GM21526 (cell line): Measurements from ENCODE around the gene TNP2.
"Not testable (repeated sequence)": the region's sequence is repeated elsewhere in the genome, so short reads cannot be mapped to it uniquely, and the experiment has no call there.

Source experiments
- ATAC-seq: cut with Tn5 transposase; IDR thresholded peaks from one replicate; pipeline ENCODE4 v1.9.1; 2021; ENCODE audit warnings: moderate library complexity; ENCODE audit not compliant: unreplicated experiment, low FRiP score

The TNP2 gene

DNA sequence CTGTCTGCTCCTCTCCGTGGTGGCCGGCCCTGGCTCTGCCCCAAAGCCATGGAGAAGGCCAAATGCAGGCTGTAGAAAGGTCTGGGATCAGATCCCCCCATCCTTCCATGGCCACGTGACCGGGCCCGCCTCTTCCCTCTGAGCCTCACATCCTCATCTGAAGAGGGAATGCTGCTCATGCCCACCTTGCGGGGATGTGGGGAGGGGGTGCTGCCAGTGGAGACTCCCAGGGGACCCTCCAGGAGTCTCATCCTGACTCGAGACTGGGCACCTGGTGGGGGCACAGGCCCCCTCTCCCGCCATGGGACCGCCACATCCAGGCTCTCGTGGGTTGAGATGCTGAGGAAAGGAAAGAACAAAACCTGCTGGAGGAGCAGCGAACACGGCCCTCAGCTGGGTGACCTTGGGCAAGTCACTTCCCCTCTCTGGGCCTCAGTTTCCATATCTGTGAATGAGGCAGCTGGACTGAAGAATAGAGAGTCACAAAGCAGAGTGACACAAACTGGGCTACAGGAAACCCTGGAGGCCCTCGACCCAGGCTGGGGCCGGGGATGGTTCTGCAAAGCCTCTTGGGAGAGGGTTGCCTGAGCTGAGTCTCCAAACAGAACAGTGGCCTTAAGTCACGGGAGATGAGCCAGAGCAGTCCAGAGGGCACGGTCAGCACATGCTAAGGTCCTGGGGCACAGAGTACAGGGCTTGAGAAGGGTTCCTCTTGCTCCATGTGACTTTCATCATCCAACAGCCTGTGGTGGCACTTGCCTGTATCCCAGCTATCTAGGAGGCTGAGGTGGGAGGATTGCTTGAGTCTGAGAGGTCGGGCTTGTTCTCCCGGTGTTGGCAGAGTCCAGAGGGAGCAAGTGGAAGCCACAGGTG is 43.2 kb downstream of the TNP2 start:
- ATAC-seq: peak; percentile 7

DNA sequence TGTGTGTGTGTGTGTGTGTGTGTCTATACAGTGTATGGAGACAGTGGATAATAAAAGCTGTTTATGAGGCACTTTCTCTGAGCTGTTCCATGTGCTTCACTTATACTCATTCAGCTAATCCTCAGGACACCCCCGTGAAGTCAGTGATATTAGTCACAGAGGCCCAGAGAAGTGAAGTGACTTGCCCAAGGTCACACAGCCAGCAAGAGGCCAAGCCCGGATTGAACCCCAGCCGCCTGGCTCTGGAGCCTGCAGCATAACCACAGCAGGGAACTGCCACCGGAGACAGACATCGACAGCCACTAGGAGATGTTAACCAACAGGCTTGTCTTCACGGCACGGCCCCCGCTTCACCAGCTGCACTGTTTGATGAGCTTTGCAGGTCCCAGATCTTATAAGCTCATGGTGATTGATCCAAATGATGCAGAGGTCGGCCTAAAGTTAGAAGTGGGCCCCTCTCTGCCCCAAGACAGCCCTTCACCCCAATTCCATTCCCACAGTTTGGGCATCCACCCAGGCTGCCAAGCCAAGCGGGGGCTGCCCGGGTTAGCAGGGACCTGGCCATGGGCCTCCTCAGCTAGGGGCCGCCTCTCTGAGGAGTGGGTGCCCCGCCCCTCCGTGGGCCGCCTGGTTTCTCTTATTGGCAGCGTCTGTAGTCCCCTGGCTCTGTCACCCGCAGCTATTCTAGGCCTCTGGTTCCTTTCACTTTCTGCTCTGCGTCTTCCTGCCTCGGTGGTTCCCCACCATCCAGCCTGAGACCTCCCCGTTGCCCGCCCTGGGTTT is 44.0 kb downstream of the TNP2 start:
- peak; percentile 75 for ATAC-seq

DNA sequence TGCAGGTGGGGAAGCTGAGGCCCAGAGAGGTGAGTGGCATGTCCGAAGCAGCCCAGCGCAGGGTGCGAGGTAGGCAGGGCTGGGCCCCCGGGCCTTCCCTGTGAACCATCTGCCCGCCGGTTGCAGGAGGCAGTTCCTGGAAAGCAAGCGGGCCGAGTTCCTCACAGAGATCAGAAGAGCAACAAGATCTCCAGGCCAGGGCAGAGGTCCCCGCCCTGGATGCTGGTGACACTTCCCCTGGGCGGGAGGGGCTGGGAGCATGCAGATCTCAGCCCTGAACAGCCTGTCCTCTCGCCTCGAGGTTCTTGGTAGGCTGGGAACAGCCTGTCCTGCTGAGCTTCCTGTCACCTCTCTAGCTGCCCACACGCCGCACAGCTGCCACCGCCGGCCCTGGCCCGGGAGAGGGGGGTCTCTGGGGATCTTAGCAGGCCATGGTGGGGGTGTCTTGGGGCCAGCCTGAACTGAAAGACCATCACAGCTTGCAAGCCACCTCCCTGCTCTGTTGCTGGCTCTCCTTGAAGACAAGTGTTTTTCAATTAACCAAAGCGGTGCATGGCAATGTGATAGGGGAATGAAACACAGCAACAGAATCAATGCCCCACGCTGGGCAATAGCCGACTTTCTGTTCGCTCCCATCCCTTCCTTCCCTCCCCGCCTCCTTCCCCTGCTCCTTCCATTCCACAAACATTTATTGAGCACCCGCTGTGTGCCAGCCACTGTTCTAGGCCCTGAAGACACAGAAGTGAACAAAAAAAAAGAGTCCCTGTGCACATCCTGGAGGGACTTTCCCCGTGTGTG is 44.8 kb downstream of the TNP2 start:
- ATAC-seq: no peak

DNA sequence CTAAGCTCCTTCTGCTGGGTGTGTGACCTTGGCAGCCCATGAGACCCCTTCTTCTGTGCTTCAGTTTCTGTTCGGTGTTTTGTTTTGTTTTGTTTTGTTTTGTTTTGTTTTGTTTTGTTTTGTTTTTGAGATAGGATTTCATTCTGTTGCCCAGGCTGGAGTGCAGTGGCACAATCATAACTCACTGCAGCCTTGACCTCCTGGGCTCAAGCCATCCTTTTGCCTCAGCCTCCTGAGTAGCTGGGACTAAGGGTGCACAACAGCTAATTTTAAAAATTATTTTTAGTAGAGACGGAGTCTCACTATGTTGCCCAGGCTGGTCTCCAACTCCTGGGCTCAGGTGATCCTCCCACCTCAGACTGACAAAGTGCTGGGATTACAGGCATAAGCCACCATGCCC is 48.6 kb downstream of the TNP2 start:
- not testable (repeated sequence) for ATAC-seq

DNA sequence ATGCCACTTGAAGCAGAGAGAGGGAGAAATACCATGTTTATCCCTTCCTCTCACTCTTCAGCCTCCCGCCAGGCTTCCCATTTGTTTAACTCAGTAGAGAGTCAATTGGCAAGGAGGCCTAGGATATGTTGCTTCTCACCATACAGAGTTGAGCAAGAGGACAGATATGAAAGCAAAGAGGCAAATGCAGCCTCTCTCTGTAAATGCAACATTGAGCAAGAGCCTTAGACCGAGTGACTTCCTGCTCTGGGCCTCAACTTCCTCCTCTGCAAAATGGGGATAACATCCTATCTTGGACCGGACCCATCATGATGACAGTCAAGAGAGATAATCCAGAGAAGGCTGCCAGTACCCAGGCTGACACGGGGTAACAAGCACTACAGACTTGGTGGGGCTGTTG is 49.9 kb downstream of the TNP2 start:
- ATAC-seq: no peak

DNA sequence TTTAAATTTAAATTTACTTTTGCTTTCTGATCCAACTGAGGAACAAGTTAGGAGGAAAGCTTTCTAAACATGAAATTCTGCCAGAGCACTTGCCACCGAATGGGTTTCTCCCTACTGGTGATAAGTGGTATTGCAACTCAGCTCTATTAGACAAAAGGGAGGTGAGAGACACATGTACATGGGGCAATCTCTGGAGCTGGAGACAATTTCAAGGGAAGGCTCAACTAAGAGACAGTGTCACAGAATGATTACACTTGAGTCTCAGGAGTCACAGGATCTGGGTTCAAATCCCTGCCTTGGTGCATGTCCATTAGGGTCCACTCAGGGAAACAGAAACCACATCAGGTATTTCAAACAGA is 50.5 kb downstream of the TNP2 start:
- no peak for ATAC-seq
